HEK293T (cell line): Measurements from ENCODE around the gene KPTN.

Experiments
- CTCF ChIA-PET: fragments of 350-600 bp; formaldehyde crosslinking; extraction: SDS; loops from one replicate; lab custom pipeline; 2021; ENCODE audit warnings: antibody characterized with exemption, inconsistent platforms; lab: Yijun Ruan, JAX
- POLR2A ChIA-PET: fragments of 350-600 bp; formaldehyde crosslinking; extraction: SDS; loops from one replicate; lab custom pipeline; 2020; ENCODE audit warnings: antibody characterized with exemption, inconsistent platforms; lab: Yijun Ruan, JAX
- DNase-seq: peaks from one replicate; pipeline ENCODE4 v3.0.0; 2012; ENCODE audit warnings: mixed read lengths; ENCODE audit errors: extremely low spot score
- ARNT ChIP-seq: fragments of 450-650 bp; IDR thresholded peaks from 2 replicates; pipeline ENCODE4 v1.6.1; 2017; ENCODE audit warnings: mild to moderate bottlenecking
- BHLHE40 ChIP-seq: fragments of 450-650 bp; IDR thresholded peaks from 2 replicates; pipeline ENCODE4 v1.6.1; 2016; ENCODE audit warnings: mild to moderate bottlenecking, moderate library complexity, borderline replicate concordance
- CTBP1 ChIP-seq: fragments of 450-650 bp; IDR thresholded peaks from 2 replicates; pipeline ENCODE4 v1.6.1; 2016; ENCODE audit warnings: borderline replicate concordance
- ELF4 ChIP-seq: fragments of 450-650 bp; IDR thresholded peaks from 2 replicates; pipeline ENCODE4 v1.6.1; 2017; ENCODE audit warnings: antibody characterized with exemption
- FOXA1 ChIP-seq: fragments of 450-650 bp; IDR thresholded peaks from 2 replicates; pipeline ENCODE4 v1.6.1; 2016; ENCODE audit warnings: mild to moderate bottlenecking
- FOXK2 ChIP-seq: fragments of 450-650 bp; IDR thresholded peaks from 2 replicates; pipeline ENCODE4 v1.6.1; 2016; ENCODE audit warnings: mild to moderate bottlenecking
- FOXM1 ChIP-seq: fragments of 450-650 bp; IDR thresholded peaks from 2 replicates; pipeline ENCODE4 v1.6.1; 2017; ENCODE audit warnings: mild to moderate bottlenecking, borderline replicate concordance
- HDGF ChIP-seq: fragments of 450-650 bp; IDR thresholded peaks from 2 replicates; pipeline ENCODE4 v1.6.1; 2017; ENCODE audit warnings: antibody characterized with exemption, borderline replicate concordance
- L3MBTL2 ChIP-seq: fragments of 450-650 bp; conservative IDR thresholded peaks from 2 replicates; pipeline ENCODE4 v1.6.1; 2016; ENCODE audit warnings: mild to moderate bottlenecking
- LEF1 ChIP-seq: fragments of 450-650 bp; IDR thresholded peaks from 2 replicates; pipeline ENCODE4 v1.6.1; 2017; ENCODE audit warnings: mild to moderate bottlenecking, borderline replicate concordance
- NFRKB ChIP-seq: fragments of 450-650 bp; IDR thresholded peaks from 2 replicates; pipeline ENCODE4 v1.6.1; 2016; ENCODE audit warnings: mild to moderate bottlenecking, moderate library complexity
- PKNOX1 ChIP-seq: fragments of 450-650 bp; IDR thresholded peaks from 2 replicates; pipeline ENCODE4 v1.6.1; 2016
- SP1 ChIP-seq: fragments of 450-650 bp; IDR thresholded peaks from 2 replicates; pipeline ENCODE4 v1.6.1; 2017
- SUZ12 ChIP-seq: fragments of 450-650 bp; IDR thresholded peaks from 2 replicates; pipeline ENCODE4 v1.6.1; 2016; ENCODE audit warnings: mild to moderate bottlenecking
- TARDBP ChIP-seq: fragments of 450-650 bp; IDR thresholded peaks from 2 replicates; pipeline ENCODE4 v1.6.1; 2016
- ZNF384 ChIP-seq: fragments of 450-650 bp; IDR thresholded peaks from 2 replicates; pipeline ENCODE4 v1.6.1; 2016

KPTN gene

GRCh38 chr19:47458672-47459071 is 25.3 kb downstream of the KPTN start:
- ChIA-PET CTCF (no interaction called here), POLR2A (no interaction called here)
- TF ChIP-seq PKNOX1: no peak
- no peak for TF ChIP-seq FOXK2
- no peak for TF ChIP-seq FOXM1
- DNase-seq: no peak

- TF ChIP-seq FOXA1 (no peak), ELF4 (no peak), LEF1 (no peak), BHLHE40 (no peak), ZNF384 (no peak), TARDBP (no peak), L3MBTL2 (no peak), FOXM1 (no peak), PKNOX1 (no peak), FOXK2 (no peak), SP1 (no peak), NFRKB (no peak), CTBP1 (no peak), ARNT (no peak), SUZ12 (no peak)
- no peak for DNase-seq
- CTCF ChIA-PET: no interaction called here
- POLR2A ChIA-PET: no interaction called here
Measured at GRCh38 chr19:47456721-47457474, 27.1 kb downstream of the KPTN start.

GRCh38 chr19:47450478-47450877 is 33.5 kb downstream of the KPTN start:
- POLR2A ChIA-PET: interaction anchor here (1.6 kb wide), 1 partner anchor 33 kb away, joined by 5 read pairs; the partner anchor contains the start of gene KPTN
- no peak for DNase-seq
- TF ChIP-seq L3MBTL2 (no peak), ZNF384 (no peak), NFRKB (no peak)
- CTCF ChIA-PET: no interaction called here

- no peak for DNase-seq
- no peak for TF ChIP-seq ARNT
- TF ChIP-seq CTBP1: no peak
- no peak for TF ChIP-seq HDGF
- TF ChIP-seq SP1: no peak
- TF ChIP-seq NFRKB: no peak
- no peak for TF ChIP-seq FOXM1
- no peak for TF ChIP-seq L3MBTL2
- no peak for TF ChIP-seq TARDBP
- TF ChIP-seq PKNOX1: no peak
- no peak for TF ChIP-seq FOXK2
- TF ChIP-seq FOXA1: no peak
- TF ChIP-seq LEF1: no peak
- TF ChIP-seq SUZ12: no peak
- TF ChIP-seq BHLHE40: no peak
- POLR2A ChIA-PET: no interaction called here
- CTCF ChIA-PET: no interaction called here
Measured at GRCh38 chr19:47448360-47448727, 35.7 kb downstream of the KPTN start.

GRCh38 chr19:47447470-47448359 is 36.3 kb downstream of the KPTN start:
- ChIA-PET POLR2A (interaction anchor here (1.7 to 1.9 kb wide), 2 partner anchors 11 to 36 kb away, joined by 4 to 6 read pairs; partner anchors contain the start of gene KPTN), CTCF (interaction anchor here (0.6 to 1.5 kb wide), 3 partner anchors 11 to 265 kb away, joined by 3 to 4 read pairs (median 3); partner anchors contain the start of genes EHD2 and KPTN)
- TF ChIP-seq FOXK2: no peak
- TF ChIP-seq L3MBTL2: peak; percentile 78
- no peak for TF ChIP-seq FOXA1
- TF ChIP-seq ARNT: no peak
- peak; percentile 84; the same call in 1 of the 2 replicates for TF ChIP-seq HDGF
- TF ChIP-seq SP1: peak; percentile 68
- no peak for TF ChIP-seq BHLHE40
- peak; percentile 97 for DNase-seq
